ENCODE results near the gene ARL17A.
"Not testable (repeated sequence)": the region's sequence is repeated elsewhere in the genome, so short reads cannot be mapped to it uniquely, and the experiment has no call there.

The ARL17A gene

DNA sequence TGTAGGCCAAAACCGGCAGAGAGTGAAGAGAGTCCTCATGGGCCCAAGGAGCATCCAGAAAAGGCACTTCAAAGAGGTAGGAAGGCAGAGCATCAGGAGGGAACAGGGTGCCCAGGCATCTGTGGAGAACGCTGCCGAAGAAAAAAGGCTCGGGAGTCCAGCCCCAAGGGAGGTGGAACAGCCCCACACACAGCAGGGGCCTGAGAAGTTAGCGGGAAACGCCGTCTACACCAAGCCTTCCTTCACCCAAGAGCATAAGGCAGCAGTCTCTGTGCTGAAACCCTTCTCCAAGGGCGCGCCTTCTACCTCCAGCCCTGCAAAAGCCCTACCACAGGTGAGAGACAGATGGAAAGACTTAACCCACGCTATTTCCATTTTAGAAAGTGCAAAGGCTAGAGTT, 30.9 kb downstream of the ARL17A start:
- not testable (repeated sequence) for DNase-seq (ENCODE audit: low read depth)

DNA sequence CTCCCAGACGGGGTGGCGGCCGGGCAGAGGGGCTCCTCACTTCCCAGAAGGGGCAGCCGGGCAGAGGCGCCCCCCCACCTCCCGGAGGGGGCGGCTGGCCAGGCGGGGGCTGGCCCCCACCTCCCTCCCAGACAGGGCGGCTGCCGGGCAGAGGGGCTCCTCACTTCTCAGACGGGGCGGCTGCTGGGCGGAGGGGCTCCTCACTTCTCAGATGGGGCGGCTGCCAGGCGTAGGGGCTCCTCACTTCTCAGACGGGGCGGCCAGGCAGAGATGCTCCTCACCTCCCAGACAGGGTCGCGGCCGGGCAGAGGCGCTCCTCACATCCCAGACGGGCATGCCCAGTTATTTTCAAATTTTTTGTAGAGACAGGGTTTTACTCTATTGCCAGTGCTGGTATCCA, 44.8 kb downstream of the ARL17A start:
- DNase-seq (ENCODE audit: low read depth): not testable (repeated sequence)

DNA sequence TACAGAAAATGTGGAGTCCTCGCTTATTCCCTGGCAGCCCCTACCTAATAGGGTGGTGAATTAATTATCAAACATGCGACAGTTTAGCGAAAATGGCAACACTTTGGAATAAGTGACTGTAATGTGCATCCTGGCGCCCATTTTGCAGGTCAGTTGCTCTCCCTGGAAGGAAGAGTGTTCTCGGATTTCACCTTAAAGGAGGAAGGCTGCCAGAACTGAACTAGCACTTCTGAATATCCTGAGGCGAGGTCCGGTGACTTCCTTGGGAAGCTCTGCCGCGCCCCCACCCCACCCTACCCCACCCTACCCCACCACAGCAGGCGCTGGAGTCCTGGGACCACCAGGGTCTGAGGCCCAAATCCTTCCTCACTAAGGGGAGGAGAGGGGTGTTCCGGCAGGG, 67.3 kb downstream of the ARL17A start, which contains the start of gene LRRC37A2:
Gene LRRC37A2, plus strand, starts transcription at position 301 of the 400 bp plus-strand sequence. CDS start 245 bp downstream, outside the sequence.
- not testable (repeated sequence) for DNase-seq (ENCODE audit: low read depth)

DNA sequence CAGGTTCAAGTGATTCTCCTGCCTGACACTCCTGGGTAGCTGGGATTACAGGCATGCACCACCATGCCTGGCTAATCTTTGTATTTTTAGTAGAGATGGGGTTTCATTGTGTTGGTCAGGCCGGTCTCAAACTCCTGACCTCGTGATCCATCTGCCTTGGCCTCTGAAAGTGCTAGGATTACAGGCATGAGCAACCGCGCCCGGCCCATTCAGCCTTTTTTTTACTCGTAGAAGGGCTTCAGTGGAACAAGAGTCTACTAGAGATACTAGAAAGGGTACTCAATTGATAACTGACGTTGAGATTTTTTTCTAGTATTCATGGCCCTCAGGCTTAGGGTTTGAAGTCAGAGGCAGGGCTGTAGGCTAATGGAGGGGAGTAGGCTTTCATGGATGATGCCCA, 73.6 kb downstream of the ARL17A start:
- not testable (repeated sequence) for DNase-seq (ENCODE audit: low read depth)

DNA sequence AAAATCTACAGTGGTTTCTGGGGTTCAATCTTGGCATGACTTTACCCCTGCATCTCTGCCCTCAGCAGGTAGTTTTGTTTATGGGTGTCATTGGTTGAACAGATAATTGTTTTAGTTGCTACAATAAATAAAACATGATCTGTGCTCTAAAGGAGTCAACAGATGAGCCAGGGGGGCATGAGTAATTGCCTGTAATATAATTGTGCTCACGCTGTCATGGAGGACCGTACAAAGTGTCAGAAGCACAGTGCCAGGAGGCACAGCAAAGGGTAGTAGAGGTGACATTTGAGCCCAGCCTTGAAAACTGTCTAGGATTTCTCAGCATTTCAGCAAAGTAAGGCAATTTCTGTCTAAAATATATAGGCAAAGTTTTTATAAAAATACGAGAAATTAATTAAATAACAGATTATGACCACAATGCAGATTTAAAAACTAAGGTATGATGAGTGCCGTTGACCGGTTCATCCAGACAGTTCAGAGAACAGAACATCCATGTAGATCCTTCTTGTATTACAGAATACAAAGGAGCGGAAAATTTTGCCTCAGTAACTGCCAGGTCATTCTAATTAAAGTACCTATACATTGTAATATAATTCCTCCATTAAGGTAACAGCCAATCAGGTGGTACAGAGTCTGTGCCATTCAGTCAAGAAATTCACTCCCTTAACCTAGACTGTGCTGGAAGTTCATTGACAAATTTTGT, 79.9 kb downstream of the ARL17A start:
- DNase-seq (ENCODE audit: low read depth): not testable (repeated sequence)

DNA sequence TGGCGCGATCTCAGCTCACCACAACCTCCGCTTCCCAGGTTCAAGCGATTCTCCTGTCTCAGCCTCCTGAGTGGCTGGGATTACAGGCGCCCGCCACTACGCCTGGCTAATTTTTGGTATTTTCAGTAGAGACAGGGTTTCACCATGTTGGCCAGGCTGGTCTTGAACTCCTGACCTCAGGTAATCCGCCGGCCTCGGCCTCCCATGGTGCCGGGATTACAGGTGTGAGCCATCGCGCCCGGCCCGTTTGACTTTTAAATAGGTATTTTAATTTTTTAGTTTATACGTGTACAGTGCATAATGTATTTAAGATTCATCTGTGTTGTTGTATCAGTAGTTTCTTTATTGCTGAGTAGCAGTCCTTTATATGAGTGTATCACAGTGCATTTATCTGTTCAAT, 87.5 kb downstream of the ARL17A start:
- DNase-seq (ENCODE audit: low read depth): not testable (repeated sequence)

DNA sequence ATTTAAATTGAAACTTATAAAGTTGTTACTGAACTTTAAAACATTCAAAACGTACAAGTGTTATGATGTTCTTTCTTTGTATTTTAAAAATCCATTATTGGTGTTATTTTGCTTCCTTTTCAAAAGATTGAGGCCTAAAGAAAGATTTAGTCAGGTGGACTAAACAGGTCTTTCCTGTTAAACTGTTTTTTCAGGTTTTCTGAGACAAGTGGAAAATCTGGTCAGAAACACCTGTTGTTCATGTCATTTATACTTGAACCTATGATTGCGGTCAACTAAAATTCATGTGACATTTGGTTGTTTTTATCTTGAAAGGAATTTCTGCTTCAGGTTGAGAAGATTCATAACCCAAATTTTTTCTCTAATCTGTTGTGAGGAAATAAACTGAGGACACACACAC, 98.2 kb downstream of the ARL17A start:
- not testable (repeated sequence) for DNase-seq (ENCODE audit: low read depth)

DNA sequence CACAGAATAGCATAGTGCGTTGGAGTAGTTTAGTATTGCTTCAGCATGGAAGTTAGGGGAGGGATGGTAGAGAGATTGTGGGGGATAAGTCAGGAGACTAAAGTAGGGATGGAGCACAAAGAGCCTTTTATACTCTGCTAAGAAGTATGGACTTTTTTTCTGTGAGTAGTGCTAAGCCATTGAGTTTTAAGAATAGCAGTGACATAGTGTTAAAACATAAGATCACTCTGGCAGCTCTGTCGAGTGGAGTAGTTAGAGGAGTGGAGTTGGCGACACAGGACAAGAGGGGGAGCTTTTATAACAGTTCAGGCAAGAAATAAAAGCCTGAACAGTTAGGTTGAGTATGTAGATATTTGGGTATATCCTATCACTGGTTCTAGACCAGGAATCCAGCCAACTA, 100.7 kb downstream of the ARL17A start:
- not testable (repeated sequence) for DNase-seq (ENCODE audit: low read depth)

DNA sequence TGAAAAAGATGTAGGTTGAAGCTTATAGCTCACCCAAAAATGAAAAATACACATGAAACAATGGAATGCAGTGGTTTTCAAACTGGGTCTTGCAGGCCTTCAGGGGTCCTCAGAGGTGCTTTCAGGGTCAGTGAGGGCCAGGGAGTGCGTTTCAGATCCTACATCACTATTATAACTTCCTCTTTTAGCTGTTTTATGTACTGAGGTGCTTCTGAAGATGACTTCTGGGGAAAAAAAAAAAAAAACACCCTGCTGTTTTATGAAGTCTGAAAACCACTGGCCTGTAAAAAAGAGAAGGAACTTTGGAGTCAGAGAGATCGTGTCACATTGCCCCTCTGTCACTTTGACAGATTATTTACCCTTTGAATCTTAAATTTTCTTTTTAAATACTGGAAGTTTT, 103.9 kb downstream of the ARL17A start:
- DNase-seq (ENCODE audit: low read depth): not testable (repeated sequence)

DNA sequence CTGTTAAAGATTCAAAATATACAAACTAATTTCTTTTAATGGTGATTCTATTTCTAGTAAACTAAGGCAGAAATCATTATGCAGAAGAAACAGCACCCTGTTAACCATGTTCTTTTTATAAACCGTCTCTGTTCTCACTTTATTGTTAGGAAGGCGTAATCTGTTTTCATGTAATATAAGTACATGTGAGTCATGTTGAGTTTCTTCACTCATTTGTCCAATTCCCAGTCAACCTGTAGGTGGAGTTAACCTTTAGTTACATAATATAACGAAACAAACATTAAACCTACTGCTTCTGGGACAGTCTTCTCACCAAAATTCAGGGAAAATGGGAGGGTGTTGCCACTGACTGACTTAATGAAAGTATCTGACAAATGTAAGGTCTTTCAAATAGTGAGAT, 105.0 kb downstream of the ARL17A start:
- not testable (repeated sequence) for DNase-seq (ENCODE audit: low read depth)

DNA sequence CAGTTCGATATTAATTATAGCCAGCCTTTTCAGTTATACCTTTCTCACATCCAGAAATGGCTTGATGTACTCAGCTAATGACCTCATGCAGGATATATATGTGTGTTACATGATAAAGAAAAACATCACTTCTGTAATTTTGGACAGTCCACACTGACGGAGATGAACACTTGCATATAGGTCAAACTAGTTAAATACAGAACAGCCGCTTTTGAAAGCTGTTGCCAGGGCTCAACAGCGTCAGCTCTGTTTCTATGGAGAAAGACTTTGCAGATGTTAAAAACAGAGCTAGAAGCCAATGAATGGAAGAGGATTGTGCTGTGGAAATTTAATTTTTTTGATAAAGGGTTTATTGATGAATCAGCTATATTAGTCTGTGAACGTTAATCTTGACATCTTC, 111.9 kb downstream of the ARL17A start:
- DNase-seq (ENCODE audit: low read depth): not testable (repeated sequence)
